ENCODE results near the gene C10orf143. TPM values are rescaled to one million over a fixed set of nuclear protein-coding genes. Genes with fewer than 3 reads are reported as not detected.
A peak's percentile ranks its signal among the peaks of the same experiment; 100 is the strongest.

The C10orf143 gene
- polyA plus RNA-seq, 2 of the 4 experiments (the other 2 are of a cell fraction) = 1.2 to 1.6 TPM

DNA sequence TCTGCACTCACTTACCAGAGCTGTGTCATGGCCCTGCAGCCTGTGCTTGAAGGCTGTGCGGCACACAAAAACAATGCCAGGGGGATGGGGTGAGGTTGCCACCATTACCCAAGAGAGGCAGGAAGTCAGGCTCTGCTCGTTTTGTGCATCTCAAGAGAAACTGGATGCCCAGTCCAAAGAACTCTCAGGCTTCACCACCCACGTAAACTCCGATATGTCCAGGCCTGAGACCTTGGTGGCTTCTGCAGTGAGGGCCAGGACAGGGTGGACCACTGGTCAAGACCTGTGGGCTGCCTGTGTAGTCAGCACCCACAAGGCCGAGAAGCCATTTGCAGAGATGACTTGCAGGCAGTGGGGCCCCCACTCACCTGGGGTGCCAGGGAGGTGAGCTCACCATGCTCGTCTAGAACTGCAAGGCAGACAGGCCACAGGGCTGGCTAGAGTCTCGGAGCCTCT, 91.9 kb downstream of the C10orf143 start:
- WGBS (ENCODE audit: missing lambda C conversion rate) = 50% methylated on average over 6 of the region's 7 CpGs
- CTCF ChIA-PET = no interaction called here

GRCh38 chr10:130018265-130018664, 92.4 kb downstream of the C10orf143 start:
- FAIRE-seq = no peak
- no peaks in the 10 kb centered on the region for H3K9me3 ChIP-seq
- CTCF ChIA-PET = no interaction called here
- TF ChIP-seq MAFK (IDR thresholded peaks at IDR 0.05; ENCODE audit: partially characterized antibody) (no peak), RAD21 (conservative IDR thresholded peaks at IDR 0.05 in 1 of 2, IDR thresholded peaks at IDR 0.05 in 1 of 2) (no peak), TP53 (CRISPR knock-in tag; IDR thresholded peaks at IDR 0.05) (no peak), RNF2 (IDR thresholded peaks at IDR 0.05; ENCODE audit: borderline replicate concordance, low read depth) (no peak), NFE2L2 (conservative IDR thresholded peaks at IDR 0.05; ENCODE audit: low read length) (no peak), ZNF302 (CRISPR knock-in tag; IDR thresholded peaks at IDR 0.05) (no peak), BHLHE40 (IDR thresholded peaks at IDR 0.05; ENCODE audit: low read depth, low read length) (no peak), ZSCAN20 (CRISPR knock-in tag; IDR thresholded peaks at IDR 0.05) (no peak), REST (IDR thresholded peaks at IDR 0.05) (no peak), RARB (CRISPR knock-in tag; IDR thresholded peaks at IDR 0.05) (no peak), TFCP2L1 (CRISPR knock-in tag; IDR thresholded peaks at IDR 0.05) (no peak), ELK1 (IDR thresholded peaks at IDR 0.05; ENCODE audit: low read depth, low read length) (no peak), EHMT2 (IDR thresholded peaks at IDR 0.05; ENCODE audit: low read depth) (no peak)
- TF ChIP-seq, protein P1, sequence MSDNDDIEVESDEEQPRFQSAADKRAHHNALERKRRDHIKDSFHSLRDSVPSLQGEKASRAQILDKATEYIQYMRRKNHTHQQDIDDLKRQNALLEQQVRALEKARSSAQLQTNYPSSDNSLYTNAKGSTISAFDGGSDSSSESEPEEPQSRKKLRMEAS (IDR thresholded peaks at IDR 0.05) = no peak
- TF ChIP-seq, protein P2, sequence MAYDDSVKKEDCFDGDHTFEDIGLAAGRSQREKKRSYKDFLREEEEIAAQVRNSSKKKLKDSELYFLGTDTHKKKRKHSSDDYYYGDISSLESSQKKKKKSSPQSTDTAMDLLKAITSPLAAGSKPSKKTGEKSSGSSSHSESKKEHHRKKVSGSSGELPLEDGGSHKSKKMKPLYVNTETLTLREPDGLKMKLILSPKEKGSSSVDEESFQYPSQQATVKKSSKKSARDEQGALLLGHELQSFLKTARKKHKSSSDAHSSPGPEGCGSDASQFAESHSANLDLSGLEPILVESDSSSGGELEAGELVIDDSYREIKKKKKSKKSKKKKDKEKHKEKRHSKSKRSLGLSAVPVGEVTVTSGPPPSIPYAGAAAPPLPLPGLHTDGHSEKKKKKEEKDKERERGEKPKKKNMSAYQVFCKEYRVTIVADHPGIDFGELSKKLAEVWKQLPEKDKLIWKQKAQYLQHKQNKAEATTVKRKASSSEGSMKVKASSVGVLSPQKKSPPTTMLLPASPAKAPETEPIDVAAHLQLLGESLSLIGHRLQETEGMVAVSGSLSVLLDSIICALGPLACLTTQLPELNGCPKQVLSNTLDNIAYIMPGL (CRISPR knock-in tag; IDR thresholded peaks at IDR 0.05; ENCODE audit: borderline replicate concordance) = no peak
- TF ChIP-seq, protein P3, sequence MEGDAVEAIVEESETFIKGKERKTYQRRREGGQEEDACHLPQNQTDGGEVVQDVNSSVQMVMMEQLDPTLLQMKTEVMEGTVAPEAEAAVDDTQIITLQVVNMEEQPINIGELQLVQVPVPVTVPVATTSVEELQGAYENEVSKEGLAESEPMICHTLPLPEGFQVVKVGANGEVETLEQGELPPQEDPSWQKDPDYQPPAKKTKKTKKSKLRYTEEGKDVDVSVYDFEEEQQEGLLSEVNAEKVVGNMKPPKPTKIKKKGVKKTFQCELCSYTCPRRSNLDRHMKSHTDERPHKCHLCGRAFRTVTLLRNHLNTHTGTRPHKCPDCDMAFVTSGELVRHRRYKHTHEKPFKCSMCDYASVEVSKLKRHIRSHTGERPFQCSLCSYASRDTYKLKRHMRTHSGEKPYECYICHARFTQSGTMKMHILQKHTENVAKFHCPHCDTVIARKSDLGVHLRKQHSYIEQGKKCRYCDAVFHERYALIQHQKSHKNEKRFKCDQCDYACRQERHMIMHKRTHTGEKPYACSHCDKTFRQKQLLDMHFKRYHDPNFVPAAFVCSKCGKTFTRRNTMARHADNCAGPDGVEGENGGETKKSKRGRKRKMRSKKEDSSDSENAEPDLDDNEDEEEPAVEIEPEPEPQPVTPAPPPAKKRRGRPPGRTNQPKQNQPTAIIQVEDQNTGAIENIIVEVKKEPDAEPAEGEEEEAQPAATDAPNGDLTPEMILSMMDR (IDR thresholded peaks at IDR 0.05) = no peak
- no peak; a peak in 1 of 6 replicates for ATAC-seq
- no peaks in the 10 kb centered on the region for H3K4me1 ChIP-seq
- H3K4me3 ChIP-seq = no peak overlapping the region
- no peak overlapping the region for H3K4me2 ChIP-seq
- DNase-seq (ENCODE audit: low read depth in 1 of 2, low spot score in 1 of 2) = peak in 1 of 2 experiments; percentile 12
- WGBS (ENCODE audit: missing lambda C conversion rate) = 37% methylated on average over 5 of the region's 5 CpGs
- H3K27ac ChIP-seq = no peak overlapping the region
- POLR2A ChIA-PET = no interaction called here

More for the DNA sequence above, 91.9 kb downstream of the C10orf143 start:
- no peak for ATAC-seq
- FAIRE-seq = no peak
- Histone ChIP-seq H3K27ac (no peak overlapping the region), H3K4me3 (no peak overlapping the region), H3K4me2 (no peak overlapping the region), H3K9me3 (no peaks in the 10 kb centered on the region), H3K4me1 (no peaks in the 10 kb centered on the region)
- POLR2A ChIA-PET = no interaction called here
- no peak for TF ChIP-seq JUN (IDR thresholded peaks at IDR 0.05)
- no peak for DNase-seq (ENCODE audit: low read depth in 1 of 2, low spot score in 1 of 2)
